ENCODE results near the gene SEMA5A.

SEMA5A gene

DNA sequence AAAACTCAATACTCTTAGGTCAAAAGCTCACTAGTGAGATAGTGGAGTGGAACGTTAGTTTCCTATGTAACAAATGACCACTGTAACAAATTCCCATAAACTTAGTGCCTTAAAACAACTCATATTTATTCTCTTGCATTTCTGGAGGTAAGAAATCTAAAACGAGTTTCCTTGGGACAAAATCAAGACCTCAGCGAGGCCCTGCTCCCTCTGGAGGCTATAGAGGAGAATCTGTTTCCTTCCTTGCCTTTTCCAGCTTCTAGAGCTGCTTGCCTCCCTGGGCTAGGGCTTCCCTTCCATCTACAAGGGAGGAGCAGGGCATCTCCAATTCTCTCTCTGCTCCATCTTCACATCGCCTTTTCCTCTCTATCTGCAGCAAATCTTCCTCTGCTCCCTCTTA is 32.0 kb downstream of the SEMA5A start:
- DNase-seq: no peak

DNA sequence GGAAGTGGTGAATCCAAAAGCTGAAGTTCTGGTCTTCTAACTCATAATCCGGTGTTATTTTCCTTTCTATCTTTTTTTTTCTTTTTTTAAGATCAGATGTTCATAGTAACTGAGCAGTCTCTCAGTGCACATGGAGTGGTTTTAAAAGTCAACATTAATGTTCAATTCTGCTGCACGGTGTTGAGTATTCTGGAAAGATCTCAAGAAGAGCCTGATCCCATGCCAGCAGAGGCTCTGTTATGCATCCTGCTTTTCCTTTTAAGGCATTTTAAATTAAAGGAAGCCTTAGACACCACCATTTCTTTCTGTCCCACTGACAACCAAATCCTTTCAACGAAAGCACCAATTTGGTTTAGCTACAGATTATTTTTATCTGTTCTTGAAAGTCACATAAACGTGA is 33.4 kb downstream of the SEMA5A start:
- DNase-seq: no peak

DNA sequence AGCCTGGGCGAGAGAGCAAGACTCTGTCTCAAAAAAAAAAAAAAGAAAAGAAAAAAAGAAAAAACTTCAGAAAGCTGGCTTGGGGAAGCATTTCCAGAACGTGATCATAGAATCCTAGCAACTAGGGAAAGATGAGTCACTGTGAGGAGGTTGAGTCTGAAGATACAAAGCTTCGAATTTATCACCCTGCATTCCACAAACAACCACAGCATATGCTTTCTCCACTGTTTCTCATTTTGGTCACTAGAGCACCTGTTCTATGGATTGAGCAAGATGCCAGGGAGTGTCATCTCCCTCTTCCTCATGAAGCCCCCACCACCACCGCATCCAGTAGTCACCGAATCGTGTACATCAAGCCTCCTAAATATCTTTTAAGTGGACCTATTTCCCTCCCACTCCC is 37.9 kb downstream of the SEMA5A start:
- DNase-seq: no peak

DNA sequence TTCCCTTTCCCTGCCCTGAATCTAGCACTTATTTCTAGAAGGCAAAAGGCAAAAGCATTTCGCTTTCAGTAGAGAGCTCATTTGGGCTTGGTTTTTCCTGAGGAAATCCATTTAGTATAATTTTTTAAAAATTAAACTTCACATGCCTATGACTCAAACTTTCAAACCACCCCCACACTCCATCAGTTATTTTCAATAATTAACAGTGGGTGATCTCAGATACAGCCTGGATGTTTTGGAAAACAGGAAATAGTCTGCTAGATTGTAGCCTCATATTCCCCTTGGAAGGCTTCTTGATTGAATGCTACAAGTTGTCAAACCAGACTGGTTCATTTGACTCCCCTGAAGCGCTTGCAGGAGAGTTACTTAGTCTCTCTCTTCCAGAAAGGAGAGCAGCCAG is 40.6 kb downstream of the SEMA5A start:
- DNase-seq: no peak

DNA sequence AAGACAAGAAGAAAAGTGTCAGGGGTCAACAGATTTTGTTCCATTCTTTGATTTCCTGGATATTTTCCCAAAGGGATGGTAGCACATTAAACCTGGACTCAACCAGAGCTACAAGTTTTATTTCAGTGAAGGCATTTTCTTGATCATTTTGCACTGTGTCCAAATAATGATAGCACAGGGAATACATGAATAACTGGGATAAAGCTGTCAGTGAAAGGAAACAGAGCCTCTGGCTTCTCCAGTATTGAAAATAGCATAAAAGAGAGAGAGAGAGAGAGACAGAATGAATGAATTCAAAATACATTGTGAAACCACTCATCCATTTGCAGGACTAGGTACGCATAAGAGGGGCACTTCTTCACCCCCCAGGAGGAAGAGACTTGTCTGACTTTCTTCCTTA is 43.0 kb downstream of the SEMA5A start:
- DNase-seq: no peak

- no peak for DNase-seq
Measured at GRCh38 chr5:9502050-9502834, 43.6 kb downstream of the SEMA5A start.

DNA sequence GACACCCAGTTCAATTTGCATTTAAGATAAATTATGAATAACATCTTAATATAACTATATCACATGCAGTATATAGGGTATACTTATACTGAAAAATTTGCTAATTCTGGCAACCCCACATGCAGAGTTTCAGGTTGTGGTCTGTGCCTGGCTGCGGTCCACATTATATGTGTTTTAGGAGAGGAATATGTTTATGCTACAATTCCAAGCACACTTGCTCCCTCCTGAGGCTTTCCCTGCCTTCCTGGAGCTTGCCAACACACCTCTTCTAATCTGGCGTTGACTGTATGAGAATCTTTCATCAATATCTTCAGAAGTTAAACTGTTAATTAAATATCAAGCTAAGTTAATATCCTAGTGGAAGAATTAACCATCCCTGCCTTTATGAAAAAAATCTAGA is 45.2 kb downstream of the SEMA5A start:
- no peak for DNase-seq

DNA sequence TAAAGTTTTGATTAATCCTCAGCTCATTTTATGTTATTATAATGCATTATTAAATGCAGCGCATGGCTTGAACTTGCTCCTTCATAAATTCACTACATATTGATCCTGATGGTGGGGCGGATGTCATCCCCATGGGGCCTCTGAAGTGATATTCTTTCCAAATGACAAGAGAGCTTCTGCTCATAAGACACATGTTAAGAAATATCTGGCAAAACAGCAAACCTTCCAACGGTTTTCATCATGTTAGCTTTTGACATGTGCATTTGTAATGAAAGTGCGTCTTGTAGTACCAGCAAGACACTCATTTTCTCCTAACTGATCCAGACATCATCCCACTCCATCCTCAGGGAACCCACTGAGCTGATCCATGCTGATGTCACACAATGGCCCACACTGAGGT is 45.7 kb downstream of the SEMA5A start:
- no peak for DNase-seq

- DNase-seq: no peak
Measured at GRCh38 chr5:9499498-9499876, 46.4 kb downstream of the SEMA5A start.

DNA sequence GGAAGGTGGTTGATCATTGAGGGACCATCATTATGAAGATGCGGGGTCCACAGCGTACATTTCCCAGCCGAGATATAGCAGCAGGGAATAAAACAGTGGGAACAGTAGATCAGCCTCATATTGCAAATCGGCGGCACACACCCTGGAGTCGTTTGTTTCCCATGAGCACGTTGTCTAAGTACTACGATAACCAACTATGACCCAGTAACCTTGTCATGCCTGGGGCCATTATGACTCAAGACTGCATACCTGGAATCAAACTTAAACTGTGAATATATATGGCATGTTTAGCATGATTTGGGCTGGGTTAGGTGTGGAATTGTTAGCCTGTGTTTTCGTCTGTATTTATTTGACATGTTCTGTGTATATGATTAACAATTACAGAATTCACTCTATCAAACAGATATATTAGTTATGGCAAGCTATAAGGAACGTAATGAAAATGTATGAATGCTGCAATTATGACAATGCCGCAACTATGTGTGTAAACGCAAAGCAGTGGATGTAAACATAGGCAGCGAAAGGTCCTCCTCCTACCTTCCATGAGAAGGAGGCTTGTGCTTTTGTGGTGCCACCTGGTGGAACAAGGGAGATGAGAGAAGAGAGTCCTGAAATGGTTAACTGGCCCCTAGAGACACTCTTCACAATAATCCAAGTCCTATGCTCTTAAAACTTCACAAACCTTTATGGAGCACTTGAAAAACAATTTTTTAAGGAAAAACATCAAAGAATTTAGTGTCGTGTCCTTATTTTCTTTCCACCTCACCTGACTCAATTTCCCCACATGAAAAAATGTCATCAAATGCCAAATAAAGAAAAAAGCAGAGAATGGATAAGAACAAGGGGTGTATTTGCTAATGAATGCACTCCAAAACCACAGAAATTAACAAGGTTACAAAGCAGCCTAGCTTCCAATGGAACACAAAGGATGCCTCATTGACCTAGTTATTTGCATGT is 47.1 kb downstream of the SEMA5A start:
- DNase-seq: no peak

GRCh38 chr5:9497347-9497746 is 48.5 kb downstream of the SEMA5A start:
- DNase-seq: no peak

GRCh38 chr5:9496801-9497200 is 49.1 kb downstream of the SEMA5A start:
- no peak for DNase-seq

GRCh38 chr5:9495121-9495520 is 50.8 kb downstream of the SEMA5A start:
- DNase-seq: no peak

DNA sequence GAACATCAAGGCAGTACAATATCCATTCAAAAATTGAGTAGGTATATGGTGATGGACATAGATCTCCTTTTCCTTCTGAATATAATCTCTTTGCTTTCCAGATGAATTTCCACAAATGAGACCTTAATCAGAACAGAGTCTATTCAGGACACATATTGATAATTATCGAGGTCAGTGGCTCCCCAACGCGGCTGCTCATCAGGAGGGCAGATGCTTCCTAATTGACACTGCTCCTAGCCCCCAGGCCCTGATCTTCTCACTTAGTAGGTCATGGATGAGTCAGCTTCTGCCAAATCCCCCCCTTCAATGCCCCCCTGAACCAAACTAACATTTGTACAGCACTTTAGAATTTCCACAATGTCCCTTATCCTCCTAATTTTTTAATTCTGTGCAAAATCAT is 51.6 kb downstream of the SEMA5A start:
- DNase-seq: no peak

- DNase-seq: no peak
Measured at GRCh38 chr5:9490494-9491097, 55.3 kb downstream of the SEMA5A start.

GRCh38 chr5:9483779-9484178 is 62.1 kb downstream of the SEMA5A start:
- DNase-seq: no peak

DNA sequence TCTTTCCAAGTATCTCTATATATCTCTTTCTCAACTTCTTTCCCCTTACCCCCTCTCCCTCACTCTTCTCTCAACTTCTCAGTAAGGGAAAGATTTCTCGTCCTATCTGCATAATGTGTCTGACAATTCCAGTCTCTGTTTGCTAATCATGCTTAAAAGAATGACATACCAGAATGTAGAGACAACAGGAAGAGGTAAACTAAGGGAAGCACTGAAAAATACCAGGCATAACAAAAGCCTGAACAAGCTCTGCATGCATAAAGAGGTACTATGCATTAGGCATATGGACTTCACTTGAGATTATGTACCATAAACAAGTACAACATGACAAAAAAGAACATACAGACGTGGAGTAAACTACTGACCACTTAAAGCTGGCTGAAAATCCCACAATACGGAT is 62.6 kb downstream of the SEMA5A start:
- DNase-seq: no peak

DNA sequence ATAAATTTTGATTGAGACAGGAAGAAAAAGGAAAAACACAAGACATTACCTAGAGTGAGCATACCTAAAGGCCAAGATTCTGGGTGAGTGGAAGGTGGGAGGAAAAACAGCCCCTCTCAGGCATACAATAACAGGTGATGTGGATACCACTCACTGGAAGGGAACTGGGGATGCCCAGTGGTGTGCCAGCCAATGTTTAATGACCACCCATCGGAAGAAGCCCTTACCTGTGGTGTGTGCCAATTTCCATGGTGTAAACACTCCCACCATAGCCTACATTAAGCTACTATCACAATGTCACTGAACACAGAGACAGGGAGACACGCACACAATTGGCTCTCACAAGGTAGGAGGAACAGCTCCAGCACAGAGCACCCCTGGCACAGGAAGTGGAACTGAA is 63.5 kb downstream of the SEMA5A start:
- DNase-seq: no peak

GRCh38 chr5:9480499-9480898 is 65.4 kb downstream of the SEMA5A start:
- no peak for DNase-seq

GRCh38 chr5:9479990-9480389 is 65.9 kb downstream of the SEMA5A start:
- no peak for DNase-seq

GRCh38 chr5:9479361-9479760 is 66.5 kb downstream of the SEMA5A start:
- DNase-seq: no peak

DNA sequence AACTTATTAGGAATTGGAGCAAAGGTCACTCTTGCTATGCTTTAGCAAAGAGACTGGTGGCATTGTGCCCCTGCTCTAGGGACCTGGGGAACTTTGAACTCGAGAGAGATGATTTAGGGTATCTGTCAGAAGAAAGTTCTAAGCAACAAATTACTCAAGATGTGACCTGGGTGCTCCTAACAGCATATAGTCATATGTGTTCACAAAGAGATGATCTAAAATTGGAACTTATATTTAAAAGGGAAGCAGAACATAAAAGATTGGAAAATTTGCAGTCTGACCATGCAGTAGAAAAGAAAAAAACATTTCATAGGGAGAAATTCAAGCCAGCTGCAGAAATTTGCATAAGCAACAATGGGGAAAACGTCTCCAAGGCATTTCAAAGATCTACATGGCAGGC is 68.3 kb downstream of the SEMA5A start:
- no peak for DNase-seq

DNA sequence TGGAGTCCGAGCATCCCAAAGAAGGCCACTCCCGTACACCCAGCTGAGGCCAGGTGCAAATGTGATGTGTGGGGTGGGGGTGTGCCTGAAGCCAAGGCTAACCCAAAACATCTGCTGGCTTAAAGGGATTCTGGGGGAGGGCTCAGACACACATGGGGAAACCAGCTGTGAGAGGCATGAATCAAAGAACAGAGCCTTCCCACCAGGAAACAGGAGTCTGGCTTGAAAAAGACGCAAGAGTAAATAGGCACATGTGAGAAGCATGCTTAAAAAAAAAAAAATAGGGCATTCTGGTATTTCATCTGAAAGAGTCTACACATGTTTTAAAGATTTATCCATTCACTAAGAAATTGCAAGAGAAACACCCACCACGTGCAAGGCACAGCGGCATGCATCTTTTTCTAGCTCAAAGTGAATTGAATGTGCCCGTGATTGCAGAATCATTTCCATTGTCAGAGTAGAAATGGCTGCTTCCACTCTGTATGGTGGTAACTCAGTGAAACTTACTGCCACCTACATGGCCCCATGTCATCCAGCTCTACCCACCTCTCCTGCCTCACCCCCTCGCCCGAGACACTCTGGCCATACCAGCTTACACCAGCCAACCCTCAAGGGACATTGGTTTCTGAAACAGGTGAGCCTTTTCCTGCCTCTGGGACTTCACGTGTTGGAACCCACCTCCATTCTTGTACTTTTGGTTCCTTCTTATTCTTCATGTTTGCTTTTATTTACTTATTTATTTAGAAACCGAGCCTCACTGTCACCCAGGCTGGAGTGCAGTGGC is 71.5 kb downstream of the SEMA5A start:
- DNase-seq: no peak

Measured in activated effector memory CD4-positive, alpha-beta T cell treated with anti-CD3 and anti-CD28 coated beads, Interleukin-2, amount 50 U/mL, for 16 hours (primary cell).